HG03139 (cell line): ENCODE results near the gene SYNE1.
"Not testable (repeated sequence)": the region's sequence is repeated elsewhere in the genome, so short reads cannot be mapped to it uniquely, and the experiment has no call there.

ENCODE experiments used
- ATAC-seq: cut with Tn5 transposase; IDR thresholded peaks from one replicate; pipeline ENCODE4 v1.9.1; 2021; ENCODE audit not compliant: unreplicated experiment

SYNE1 gene

DNA sequence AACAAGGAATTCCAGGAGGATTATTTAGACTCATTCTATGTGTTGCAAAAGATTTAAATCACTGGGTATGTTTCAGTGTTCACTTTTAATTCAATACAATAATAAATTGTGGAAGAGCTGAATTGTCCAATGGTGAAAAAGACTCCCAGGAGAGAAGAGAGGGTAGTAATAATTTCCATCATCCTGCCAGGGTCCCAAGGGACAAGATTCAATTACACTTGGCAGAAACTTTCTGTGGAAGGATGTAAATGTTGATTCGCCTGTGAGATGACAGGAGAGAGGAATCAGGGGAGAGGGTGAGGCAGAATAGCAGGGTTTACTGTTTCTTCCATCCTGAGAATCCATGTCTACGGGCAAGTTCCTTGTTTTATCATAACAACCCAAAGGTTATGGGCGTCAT lies 487.0 kb downstream of the SYNE1 start:
- ATAC-seq, result no peak

DNA sequence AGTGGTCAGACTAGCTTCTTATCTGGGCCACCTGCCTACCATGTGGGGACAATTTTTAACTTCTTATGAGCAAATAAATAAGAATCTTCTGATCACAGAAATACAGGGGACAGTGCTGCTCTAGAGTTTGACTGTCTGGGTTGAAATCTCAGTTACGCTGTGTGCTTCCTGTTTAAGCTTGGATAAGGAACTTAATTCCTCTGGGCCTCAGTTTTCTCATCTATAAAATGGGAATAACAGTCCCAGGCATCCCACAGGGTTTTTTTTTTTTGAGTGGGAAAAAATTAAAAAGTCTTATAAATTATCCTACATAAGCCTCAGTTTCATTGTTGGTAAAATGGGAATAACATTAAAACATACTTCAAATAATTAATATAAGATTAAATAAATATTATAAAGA lies 488.8 kb downstream of the SYNE1 start:
- ATAC-seq, result no peak

DNA sequence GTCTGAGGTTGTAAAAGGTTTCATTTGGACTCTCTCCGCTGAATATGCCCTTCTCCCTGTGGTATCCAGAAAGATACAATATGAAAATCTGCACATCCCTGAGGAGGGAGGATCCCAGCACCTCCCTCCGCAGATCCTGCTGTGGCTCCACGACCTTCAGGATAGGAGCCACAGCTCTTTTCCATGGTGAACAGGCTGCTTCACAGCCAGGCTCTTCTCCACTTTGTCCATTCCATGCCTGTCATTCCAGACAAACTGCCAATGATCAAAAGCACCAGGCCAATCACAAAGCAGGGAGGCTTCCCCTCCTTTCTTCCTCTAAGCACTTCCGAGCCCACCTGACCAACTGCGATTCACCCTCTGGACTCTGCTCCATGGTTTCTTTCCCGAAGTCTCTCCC lies 489.9 kb downstream of the SYNE1 start:
- no peak for ATAC-seq

DNA sequence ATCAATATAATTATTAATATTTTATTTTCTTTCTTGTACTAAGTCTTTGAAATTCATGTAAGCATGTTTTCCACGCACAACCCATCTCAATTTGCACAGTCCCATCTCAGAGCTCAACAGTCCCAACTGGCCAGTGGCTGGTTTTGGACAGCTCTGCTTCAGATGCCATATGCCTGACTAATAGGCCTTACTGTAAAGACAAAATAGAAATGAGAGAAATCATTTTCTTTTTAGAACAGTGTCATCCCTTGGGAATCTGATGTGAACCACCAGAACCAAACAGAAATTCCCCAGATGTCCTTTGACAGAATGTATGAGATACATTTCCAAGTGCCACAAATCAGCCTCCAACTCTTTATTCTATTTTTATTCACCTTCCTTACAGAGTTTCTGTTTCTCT lies 490.8 kb downstream of the SYNE1 start:
- no peak for ATAC-seq

DNA sequence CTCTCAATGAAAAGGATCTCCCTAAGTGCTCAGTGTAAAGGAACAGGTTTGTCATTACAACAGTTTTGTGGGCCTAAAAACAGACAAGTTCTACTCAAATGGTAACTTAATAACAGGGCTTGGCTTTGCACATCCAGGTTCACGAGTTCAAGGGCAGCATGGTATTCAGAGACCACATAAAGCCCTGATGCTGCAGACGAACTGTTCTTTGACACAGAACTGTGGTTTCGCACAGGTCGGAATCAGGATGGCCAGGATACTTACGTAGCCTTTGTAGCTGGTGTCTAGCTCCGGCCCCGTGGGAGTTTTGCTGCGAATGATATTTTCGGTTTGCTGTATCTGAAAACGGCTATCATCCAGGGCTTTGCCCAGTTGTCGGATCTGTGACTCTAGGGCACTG lies 493.8 kb downstream of the SYNE1 start:
- no peak for ATAC-seq

DNA sequence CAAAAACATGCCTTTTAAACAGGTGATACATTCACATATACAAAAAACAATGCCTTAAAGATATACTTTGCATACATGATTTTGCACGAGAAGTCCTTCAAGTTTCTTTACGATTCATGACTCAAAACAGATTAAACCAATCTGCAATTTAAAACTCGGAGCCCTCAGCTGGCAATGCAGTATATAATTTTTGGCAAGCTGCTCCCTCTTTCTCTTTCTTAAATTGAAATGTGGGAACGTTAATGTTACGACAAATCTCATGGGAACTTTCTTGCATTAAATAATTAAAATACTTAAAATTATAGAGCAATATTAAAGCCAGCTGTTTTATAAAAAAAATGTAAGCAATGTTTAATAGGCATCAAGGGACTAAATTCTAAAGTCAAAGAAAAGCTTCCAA lies 495.1 kb downstream of the SYNE1 start:
- no peak for ATAC-seq

DNA sequence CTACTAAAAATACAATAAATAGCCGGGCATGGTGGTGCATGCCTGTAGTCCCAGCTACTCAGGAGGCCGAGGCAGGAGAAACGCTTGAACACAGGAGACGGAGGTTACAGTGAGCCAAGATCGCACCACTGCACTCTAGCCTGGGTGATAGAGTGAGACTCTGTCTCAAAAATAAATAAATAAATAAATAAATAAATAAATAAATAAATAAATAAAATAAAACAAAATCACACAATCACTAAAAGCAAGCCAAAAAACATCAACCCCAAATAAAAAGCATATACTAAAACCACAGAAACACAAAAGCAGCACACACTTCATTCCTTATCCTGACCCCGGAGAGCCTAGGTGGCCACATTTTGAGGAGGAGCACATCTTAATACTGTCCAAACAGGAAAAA lies 498.8 kb downstream of the SYNE1 start:
- ATAC-seq, result not testable (repeated sequence)

DNA sequence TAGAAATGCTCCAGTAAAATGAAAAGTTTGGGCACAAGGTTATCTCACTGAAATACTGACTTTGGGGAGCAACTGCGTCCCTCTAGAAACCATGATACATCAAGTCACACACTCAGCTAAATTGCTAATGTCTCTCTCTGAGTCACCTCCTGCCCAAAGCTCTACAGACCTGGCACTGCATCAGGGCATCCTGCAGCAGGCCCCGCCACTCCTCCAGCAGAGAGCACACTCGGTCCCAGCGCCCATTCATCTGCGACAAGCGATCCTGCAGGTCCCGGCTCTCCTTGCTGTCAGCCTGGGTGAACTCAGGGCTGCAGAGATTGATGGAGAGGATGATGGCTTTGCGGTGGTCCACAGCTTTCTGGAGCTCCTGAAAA lies 500.7 kb downstream of the SYNE1 start:
- no peak for ATAC-seq

DNA sequence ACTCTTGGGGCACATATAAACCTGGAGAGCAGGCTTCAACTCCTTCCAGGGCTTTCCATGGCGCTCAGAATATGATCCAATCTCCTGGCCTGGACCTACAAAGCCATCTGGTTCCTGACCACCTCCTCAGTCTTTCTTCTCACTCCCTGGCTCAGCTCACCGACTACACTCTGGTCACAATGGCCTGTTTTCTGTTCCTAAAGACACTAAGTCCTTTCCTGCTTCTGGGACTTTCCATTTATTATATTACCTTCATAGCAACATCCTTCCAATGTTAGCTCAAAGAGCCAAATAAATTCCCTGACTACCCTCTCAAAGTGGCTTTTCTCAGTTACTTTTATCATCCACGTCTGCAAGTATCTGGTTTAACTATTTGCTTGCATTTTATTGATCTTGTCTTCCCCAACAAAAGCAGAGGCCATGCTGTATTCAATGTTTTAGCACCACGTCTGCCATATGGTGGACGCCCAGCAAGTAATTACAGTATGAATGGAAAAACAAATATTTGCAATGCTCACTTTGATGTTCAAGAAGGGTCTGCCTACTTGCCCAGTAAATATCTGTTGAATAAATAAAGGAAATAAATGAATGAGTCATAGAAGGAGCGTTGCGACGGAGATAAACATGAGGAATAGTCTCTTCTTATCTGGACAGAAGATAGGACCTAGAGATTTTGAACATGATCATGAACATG lies 501.3 kb downstream of the SYNE1 start:
- ATAC-seq, result no peak

DNA sequence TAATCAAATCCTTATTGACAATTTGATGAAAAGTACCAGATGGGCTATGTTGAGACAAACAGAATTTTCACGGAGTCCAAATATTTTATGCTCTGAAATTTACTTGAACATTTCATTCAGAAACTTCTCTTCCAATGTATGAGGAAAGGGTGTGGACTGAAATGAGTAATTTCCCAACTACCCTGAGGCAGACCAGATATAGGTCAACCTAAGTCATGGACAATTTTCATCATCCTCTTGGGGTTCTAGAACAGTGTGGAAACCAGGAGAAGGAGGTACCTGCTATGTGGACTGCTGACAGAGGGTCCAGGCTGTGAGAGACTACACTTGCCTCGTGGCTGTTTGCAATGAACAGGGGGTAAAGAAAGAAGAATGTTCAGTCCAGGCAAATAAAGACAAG lies 506.7 kb downstream of the SYNE1 start:
- no peak for ATAC-seq

DNA sequence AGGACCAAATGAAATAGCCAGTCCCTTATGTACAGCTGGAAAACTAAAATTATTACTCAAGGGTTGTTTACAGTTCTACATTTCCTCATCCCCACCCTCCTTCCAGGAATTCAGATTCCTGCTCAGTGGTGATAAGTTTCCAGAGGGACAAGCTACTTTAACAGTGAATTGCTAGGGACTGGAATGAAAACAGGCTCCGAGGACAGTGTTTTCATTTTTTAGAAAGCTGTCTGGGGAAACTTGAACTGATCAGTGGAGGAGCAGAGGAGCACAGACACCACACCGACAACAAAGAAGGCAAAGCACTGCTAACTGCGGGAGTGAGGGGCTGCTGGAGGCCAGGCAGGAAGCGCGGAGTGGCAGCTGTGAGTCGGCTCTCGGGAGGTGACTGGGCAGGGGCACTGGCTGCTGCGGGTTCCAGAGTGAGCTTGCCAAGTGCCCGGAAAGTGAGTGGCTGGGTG lies 507.4 kb downstream of the SYNE1 start:
- no peak for ATAC-seq

DNA sequence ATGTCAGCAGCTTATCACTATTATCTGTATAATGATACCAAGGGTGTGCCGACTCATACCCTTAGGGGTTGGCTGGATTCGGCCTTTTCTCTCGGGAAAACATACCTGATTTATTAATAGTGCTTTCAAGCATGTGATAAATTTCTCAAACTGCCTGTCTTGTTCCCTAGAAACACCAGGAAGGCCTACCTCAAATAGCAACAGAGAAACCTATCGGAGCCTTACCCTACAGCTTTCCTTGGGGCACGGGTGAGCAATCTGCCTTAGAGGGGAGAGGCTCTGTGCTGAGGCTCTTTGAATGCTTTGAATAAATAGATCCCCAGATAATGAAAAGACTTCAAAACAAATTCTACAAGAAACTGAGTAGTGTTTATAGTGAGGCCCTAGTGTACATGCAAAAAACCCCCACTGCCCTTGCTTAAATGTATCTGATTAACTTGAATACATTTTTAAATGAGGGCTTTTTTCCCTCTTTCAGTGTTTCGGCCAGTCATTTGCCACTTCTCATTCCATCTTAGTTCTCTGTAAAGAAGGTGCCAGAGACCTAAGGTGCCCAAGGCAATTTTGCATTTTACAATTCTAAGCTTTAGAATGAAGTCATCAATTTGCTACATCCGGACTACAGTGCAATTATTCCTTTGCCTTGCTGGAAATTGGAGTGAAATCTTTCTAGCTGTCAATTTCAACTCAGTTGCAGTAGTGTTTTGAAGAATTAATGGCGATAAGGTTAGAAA lies 509.6 kb downstream of the SYNE1 start:
- ATAC-seq, result no peak

DNA sequence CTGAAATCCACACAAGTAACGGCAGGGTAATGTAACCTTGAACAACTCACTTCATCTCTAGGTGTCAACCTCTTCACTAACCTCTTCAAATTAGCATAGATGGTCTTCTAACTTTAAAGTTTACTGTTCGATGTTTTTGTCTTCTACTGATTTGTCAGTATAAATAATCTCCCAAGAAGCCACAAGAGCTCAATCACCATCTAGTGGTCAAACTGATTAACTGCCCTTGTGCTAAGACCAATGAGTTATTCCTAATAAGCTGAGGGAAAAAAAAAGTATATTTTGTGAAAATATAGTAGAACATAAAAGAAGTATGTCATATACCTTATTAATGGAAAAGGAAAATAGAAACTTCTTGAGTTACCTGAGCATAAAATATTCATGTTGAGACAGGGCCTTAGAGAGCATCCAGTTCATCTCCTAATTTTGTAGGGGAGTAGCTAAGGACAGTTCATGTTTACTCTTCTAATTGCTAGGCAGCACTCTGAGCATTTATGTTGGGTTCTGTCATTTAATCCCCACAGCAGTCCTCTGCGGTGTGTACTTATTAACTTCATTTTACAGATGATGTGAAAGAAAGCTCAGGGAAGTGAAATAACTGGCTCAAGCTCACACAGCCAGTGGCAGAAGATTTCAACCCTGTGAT lies 512.6 kb downstream of the SYNE1 start:
- peak; percentile 85 for ATAC-seq

DNA sequence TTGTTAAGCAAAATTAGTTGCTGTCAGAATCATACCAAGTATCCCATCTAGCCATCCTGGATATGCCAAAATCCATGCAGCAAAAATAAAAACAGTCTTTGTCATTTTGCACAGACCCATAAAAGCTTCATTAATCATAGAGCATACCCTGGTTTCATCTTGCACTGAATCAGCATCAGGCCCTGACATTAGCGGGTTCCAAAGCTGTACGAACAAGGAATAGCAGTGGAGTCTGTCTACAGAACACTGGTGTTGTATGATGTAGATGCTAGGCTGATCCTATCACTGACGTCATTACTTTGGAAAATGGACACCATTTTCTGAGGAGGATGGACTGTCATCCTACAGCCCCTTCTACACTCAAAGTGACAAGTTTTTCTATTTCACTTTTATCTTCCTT lies 514.1 kb downstream of the SYNE1 start:
- no peak for ATAC-seq

DNA sequence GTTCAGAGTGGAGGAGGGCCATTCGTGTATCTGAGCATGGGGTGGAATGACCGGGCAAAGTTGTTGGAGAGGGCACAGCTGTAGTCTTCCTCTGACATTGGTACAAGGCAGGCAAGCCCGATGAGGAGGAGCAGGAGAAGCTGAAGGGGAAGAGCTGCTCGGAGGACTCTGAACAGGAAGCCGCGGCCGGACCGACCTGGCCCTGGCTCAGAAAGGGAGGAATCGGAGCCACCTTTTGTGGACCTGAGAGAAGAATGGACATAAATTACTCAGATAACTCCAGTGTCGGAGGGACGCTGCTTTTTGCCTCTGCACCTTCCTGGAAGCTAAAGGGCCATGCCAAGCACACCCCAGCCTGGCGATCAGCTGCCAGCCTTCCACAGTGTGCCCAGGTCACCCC lies 514.7 kb downstream of the SYNE1 start:
- ATAC-seq, result no peak

DNA sequence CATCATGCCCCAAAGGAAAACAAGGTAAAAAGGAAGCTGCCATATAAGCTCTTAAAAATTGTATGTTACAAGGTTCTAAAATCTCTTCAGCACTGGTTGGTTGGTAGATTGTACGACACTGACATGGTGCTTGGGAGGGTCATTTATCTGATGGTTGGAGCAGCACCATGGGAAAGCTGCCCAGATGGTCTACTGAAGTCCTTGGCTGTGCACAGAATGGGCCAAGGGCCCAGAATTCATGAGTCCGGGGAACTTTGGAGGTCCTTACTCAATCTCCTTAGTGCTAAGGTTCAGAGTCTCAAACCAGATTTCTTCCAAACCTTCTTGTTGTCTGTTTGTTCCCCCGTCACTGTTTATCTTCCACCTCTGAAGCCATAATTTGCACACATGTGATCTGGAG lies 515.3 kb downstream of the SYNE1 start:
- no peak for ATAC-seq

DNA sequence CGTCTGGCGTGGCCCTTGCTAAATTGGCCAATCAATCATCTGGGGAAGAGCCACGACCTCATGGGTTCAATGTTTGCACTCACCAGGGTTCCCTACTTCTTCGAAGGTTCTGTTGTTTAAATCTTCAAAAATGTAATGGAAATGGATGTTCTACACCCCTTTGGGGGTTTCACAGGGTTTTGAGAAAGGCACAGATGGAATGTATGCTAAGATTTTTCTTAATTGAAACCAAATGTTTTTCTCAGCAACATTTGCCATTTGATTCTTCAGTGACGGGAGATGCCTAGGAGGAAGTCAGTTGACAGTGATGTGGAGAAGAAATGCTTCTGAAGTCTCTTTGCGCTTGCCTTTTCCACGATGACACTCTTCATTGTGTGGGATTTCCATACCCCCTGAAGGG lies 517.3 kb downstream of the SYNE1 start:
- ATAC-seq, result no peak

DNA sequence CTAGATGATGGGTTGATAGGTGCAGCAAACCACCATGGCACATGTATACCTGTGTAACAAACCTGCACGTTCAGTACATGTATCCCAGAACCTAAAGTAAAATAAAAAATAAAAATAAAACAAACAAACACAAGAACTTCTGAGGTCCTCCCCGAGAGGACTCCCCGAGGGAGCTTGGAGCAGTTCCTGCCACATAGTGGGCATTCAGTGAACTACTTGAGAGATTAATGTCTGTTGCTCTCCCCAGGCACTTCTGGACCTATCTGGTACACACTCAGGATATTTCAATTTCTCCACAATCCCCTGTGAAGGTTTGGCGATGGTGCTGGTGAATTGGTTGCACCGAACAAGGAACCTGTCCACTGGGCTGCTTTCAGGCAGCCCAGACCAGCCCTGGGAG lies 518.5 kb downstream of the SYNE1 start:
- no peak for ATAC-seq

DNA sequence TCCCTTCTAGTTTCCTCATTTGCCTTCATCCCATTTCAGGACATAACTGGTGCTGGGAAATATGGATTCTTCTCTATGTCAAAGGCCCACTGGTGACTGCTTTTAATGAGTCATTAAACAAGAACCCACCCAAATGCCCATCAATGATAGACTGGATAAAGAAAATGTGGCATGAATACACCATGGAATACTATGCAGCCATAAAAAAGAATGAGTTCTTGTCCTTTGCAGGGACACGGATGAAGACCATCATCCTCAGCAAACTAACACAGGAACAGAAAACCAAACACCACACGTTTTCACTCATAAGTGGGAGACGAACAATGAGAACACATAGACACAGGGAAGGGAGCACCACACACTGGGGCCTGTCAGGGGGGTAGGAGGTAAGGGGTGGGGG lies 518.9 kb downstream of the SYNE1 start:
- ATAC-seq, result no peak

DNA sequence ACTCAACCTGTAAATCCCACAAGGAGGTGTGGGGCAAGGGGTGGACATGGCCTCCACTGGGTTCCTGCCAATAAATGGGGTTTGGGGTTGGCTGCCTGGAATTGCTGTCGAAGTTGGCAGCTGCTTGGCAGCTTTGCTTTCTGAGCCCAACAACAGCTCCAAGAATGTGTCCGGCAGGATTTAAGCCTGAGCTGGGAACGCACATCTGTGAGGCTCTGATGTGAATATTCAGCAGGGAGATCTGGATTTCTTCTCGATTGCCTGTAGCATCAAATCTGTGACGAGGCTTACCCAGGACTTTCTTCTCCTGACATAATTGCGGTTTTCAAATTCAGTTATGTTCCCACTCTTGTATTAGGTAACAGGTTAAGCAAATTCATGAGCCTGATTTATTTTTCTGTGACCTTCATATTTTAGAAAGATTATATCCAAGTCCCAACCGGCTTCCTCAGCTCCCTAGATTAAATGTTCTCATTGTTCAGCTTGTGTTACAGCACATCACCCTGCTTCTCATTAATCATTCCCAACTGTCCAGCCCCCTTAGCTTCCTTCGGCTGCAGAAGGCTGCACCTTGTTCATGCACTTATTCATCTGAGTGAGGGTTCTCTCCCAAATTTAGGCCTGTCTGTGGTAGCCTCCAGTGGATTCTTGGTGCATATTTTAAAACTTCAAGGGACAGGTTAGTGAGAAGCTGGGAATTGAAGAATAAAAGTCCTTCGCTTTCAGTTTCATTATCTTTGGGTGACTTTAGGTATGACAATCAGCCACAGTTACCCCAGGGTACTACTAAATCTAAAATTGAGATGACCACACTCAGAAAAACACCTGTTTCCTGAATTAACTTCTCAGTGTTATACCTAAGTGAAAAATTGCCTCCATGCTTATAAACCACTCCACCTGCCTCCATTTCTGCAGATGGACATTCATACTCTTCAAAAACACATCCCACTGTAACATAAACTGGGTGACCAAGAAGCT lies 519.7 kb downstream of the SYNE1 start:
- peak; percentile 76 for ATAC-seq
